ENCODE measurements around the gene GLYR1. TPM values are rescaled to one million over a fixed set of nuclear protein-coding genes. Genes with fewer than 3 reads are reported as not detected.
A peak's percentile ranks its signal among the peaks of the same experiment; 100 is the strongest.

GLYR1 gene
- total and polyA plus RNA-seq, 2 of the 4 experiments (the other 2 are of a cell fraction), result 26.0 to 54.2 TPM

DNA sequence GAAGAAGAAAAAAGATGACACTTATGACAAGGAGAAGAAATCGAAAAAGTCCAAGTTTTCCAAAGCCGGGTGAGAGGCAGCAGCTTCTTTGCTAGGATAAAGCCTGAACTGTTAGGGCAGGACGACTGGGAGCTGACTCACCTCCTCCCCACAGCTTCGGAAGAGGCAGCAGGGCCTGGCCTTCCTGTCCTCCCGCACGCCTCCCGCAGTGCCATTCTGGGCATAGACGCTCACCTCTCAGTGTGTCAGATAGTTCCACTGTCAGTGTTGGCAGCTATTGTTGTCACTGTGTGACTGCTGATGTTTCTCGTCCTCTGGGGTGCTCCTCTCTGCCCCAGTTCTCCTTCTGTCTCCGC, 12.8 kb upstream of the GLYR1 start:
- no peak overlapping the region for H3K4me2 ChIP-seq (ENCODE audit: low read depth, low read length)
- BruUV-seq (replicated peaks), result no TSS peak
- dilution Hi-C loops (cut with HindIII; ENCODE audit: low sequenced_read_pairs, unreplicated experiment) (no loop called here), in situ Hi-C loops (cut with MboI; ENCODE audit: low sequenced_read_pairs) (no loop called here), intact Hi-C loops (cut with micrococcal nuclease) (no loop called here)
- H2BK5ac ChIP-seq (ENCODE audit: low read depth, low read length, poor library complexity, severe bottlenecking), result no peak overlapping the region
- H2BK20ac ChIP-seq (ENCODE audit: low read depth, low read length), result no peak overlapping the region
- no peak overlapping the region for H3K23ac ChIP-seq (ENCODE audit: low read depth, low read length)
- no peak overlapping the region for H3K56ac ChIP-seq (ENCODE audit: extremely low read depth, insufficient read depth, low read length)
- WGBS, 2 experiments (ENCODE audit: extremely low coverage in 2 of 2, insufficient read length in 1 of 2), result 81% methylated on average over 5 of the region's 10 CpGs; no CpG with 5 or more reads in 1 of the 2 experiments
- ChIA-PET POLR2A (ENCODE audit: unreplicated experiment) (no interaction called here), CTCF (no interaction called here)
- ATAC-seq (ENCODE audit: low read depth), result peak; percentile 56
- H3K36me3 ChIP-seq (ENCODE audit: control insufficient read depth, insufficient read depth, low read length), result peaks cover 51% of the 10 kb centered on the region
- no peak overlapping the region for H3K4me3 ChIP-seq (ENCODE audit: insufficient read depth, low read depth, low read length)
- no peak overlapping the region for H4K8ac ChIP-seq (ENCODE audit: low read depth in 2 of 2, low read length in 2 of 2)
- H3K18ac ChIP-seq (ENCODE audit: low read depth, low read length), result no peak overlapping the region
- no peak overlapping the region for H3K27ac ChIP-seq (ENCODE audit: insufficient read depth, low read length)
- H3K4ac ChIP-seq (ENCODE audit: low read depth, low read length), result no peak overlapping the region
- H3K14ac ChIP-seq (replicated peaks; ENCODE audit: low read depth, low read length), result no peak overlapping the region
- peaks cover 27 to 49% of the 10 kb centered on the region in 2 experiments for H3K79me1 ChIP-seq (ENCODE audit: low read depth in 1 of 2, low read length in 2 of 2)
- no peak overlapping the region for H4K91ac ChIP-seq (ENCODE audit: insufficient read depth, low read depth, low read length)
- no peak overlapping the region for H2AK5ac ChIP-seq (ENCODE audit: low read depth, low read length)
- TF ChIP-seq RAD21 (IDR thresholded peaks at IDR 0.05; ENCODE audit: low read length), result no peak
- TF ChIP-seq CHD1 (IDR thresholded peaks at IDR 0.05; ENCODE audit: low read depth, low read length), result no peak
- TF ChIP-seq NFE2L2 (IDR thresholded peaks at IDR 0.05; ENCODE audit: low read depth, low read length), result no peak
- TF ChIP-seq FOS (IDR thresholded peaks at IDR 0.05; ENCODE audit: low read depth, low read length), result no peak
- TF ChIP-seq MXI1 (IDR thresholded peaks at IDR 0.05; ENCODE audit: borderline replicate concordance, low read depth, low read length), result no peak
- no peak for TF ChIP-seq RCOR1 (IDR thresholded peaks at IDR 0.05; ENCODE audit: insufficient replicate concordance, low read length)
- no peak for TF ChIP-seq MAZ (IDR thresholded peaks at IDR 0.05; ENCODE audit: borderline replicate concordance, low read depth, low read length)
- no peak for TF ChIP-seq MAFK (IDR thresholded peaks at IDR 0.05; ENCODE audit: low read depth, low read length)
- no peak for TF ChIP-seq CTCF (conservative IDR thresholded peaks at IDR 0.05; ENCODE audit: low read depth, low read length)
- no peak for TF ChIP-seq CEBPB (IDR thresholded peaks at IDR 0.05; ENCODE audit: low read depth, low read length)
- H3K9me1 ChIP-seq (ENCODE audit: insufficient read depth, low read length), result 0 out of 2 replicates have a peak, but pooled peaks cover 3% of the 10 kb centered on the region
- H3K9ac ChIP-seq (ENCODE audit: low read depth, low read length), result no peak overlapping the region
- H4K20me1 ChIP-seq (ENCODE audit: insufficient read depth, low read length), result peaks cover 18% of the 10 kb centered on the region; the same call in 1 of the 2 replicates
- no peaks in the 10 kb centered on the region for H3K27me3 ChIP-seq (ENCODE audit: control insufficient read depth, insufficient read depth, low read length)
- no peak overlapping the region for H2AK9ac ChIP-seq (replicated peaks; ENCODE audit: low read depth, low read length, poor library complexity)
- H2AFZ ChIP-seq (replicated peaks; ENCODE audit: low read length, poor library complexity), result no peak overlapping the region
- H2BK120ac ChIP-seq (ENCODE audit: low read depth, low read length), result no peak overlapping the region
- H3K9me3 ChIP-seq (ENCODE audit: control insufficient read depth, insufficient read depth, low read length), result no peaks in the 10 kb centered on the region
- no peak overlapping the region for H2BK15ac ChIP-seq (ENCODE audit: low read depth, low read length)
- H3K4me1 ChIP-seq (ENCODE audit: control insufficient read depth, insufficient read depth, low read length), result no peaks in the 10 kb centered on the region; the same call in 1 of the 2 replicates
- H4K5ac ChIP-seq (ENCODE audit: low read depth, low read length), result no peak overlapping the region
- peak; percentile 29 for DNase-seq
